MM.1S (cell line): ENCODE measurements around the gene MOB3B.

ENCODE experiments used
- CTCF ChIP-seq: fragments of 300-600 bp; sonication (generic); IDR thresholded peaks from 2 replicates; pipeline ENCODE4 v1.5.1; 2016; ENCODE audit warnings: antibody characterized with exemption, low read length, mixed read lengths
- EZH2 ChIP-seq: fragments of 300-600 bp; sonication (generic); optimal IDR thresholded peaks from 2 replicates; pipeline ENCODE3; 2017; ENCODE audit warnings: low read depth, mild to moderate bottlenecking, antibody characterized with exemption, low read length, mixed read lengths

- no peak for TF ChIP-seq CTCF
- no peak for TF ChIP-seq EZH2
Measured at GRCh38 chr9:27369591-27369990, 160.0 kb downstream of the MOB3B start.
